AG09309 (cell line): ENCODE results near the gene MED12L.

Experiments used
- DNase-seq: peaks from one replicate; pipeline ENCODE4 v3.0.0-alpha.2; 2010; ENCODE audit warnings: low read depth
- H3K4me3 ChIP-seq: 2 replicates; pipeline ENCODE4 v1.5.1; 2011; ENCODE audit warnings: mild to moderate bottlenecking, low read depth, low read length, moderate library complexity; ENCODE audit not compliant: control insufficient read depth
- TF ChIP-seq, protein P1 (sequence below): IDR thresholded peaks from 2 replicates; pipeline ENCODE4 v1.5.1; 2011; ENCODE audit warnings: mild to moderate bottlenecking, low read depth, low read length, inconsistent platforms; ENCODE audit not compliant: insufficient read depth, control insufficient read depth; ENCODE audit errors: missing control alignments

MED12L gene

GRCh38 chr3:151281671-151282324 is 196.3 kb downstream of the MED12L start:
- no peak overlapping the region for H3K4me3 ChIP-seq
- TF ChIP-seq, protein P1, sequence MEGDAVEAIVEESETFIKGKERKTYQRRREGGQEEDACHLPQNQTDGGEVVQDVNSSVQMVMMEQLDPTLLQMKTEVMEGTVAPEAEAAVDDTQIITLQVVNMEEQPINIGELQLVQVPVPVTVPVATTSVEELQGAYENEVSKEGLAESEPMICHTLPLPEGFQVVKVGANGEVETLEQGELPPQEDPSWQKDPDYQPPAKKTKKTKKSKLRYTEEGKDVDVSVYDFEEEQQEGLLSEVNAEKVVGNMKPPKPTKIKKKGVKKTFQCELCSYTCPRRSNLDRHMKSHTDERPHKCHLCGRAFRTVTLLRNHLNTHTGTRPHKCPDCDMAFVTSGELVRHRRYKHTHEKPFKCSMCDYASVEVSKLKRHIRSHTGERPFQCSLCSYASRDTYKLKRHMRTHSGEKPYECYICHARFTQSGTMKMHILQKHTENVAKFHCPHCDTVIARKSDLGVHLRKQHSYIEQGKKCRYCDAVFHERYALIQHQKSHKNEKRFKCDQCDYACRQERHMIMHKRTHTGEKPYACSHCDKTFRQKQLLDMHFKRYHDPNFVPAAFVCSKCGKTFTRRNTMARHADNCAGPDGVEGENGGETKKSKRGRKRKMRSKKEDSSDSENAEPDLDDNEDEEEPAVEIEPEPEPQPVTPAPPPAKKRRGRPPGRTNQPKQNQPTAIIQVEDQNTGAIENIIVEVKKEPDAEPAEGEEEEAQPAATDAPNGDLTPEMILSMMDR: no peak
- DNase-seq: no peak

- no peak for DNase-seq
- TF ChIP-seq, protein P1: peak; percentile 51
- no peak overlapping the region for H3K4me3 ChIP-seq
These were observed 197.5 kb downstream of the MED12L start for GRCh38 chr3:151282921-151283320.

DNA sequence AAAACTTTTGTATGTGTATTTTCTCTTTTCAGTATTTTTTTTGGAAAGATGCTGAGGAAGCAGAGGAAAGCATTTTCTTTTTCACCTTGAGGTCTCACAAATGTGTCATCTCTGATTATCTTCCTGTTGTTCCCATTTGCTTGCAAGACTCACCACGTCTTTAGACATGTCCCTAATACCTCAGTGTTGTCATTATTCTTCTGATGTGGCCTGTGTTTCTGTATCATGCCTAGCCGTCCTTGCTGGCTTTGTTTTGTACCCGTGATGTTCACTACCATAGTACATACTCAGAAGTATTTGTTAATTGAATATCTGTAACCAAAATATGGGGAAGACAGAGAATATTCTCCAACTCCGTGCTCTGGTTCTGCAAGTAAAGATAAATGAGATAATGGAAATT is 197.9 kb downstream of the MED12L start:
- TF ChIP-seq, protein P1: no peak
- H3K4me3 ChIP-seq: no peak overlapping the region
- DNase-seq: no peak

DNA sequence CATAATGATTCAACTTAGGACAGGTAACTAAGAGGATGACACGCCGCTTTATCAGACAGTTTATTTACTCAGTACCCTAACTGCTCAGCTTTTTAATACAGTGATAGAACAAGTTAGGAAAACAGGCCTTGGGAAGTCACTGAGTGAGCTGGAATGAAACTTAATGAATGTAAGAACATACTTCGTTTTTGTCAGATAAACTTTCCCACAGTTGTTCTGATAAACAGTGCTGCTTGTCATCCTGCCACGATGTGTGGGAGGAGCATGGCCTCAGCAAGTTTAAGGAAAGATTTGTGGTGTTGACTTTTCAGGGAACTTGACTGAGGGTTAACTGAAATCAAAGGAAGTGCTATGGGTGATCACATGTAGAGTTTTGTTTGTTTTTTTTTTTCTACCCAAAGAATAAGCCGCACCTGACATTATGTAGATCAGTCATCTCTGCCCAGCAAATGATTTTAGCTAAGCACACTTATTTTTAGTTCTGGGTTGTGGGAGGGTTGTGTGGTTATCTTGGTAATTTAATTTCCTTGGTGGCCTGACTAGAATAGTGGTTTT is 198.5 kb downstream of the MED12L start:
- no peak overlapping the region for H3K4me3 ChIP-seq
- no peak for DNase-seq
- TF ChIP-seq, protein P1: no peak

GRCh38 chr3:151285940-151286339 is 200.5 kb downstream of the MED12L start:
- DNase-seq: no peak
- TF ChIP-seq, protein P1: no peak
- H3K4me3 ChIP-seq: no peak overlapping the region

GRCh38 chr3:151289445-151289844 is 204.0 kb downstream of the MED12L start:
- DNase-seq: no peak
- TF ChIP-seq, protein P1: no peak

More at GRCh38 chr3:151289445-151289844, 204.0 kb downstream of the MED12L start:
- no peak overlapping the region for H3K4me3 ChIP-seq
